ENCODE measurements around the gene GNA12. TPM values are rescaled to one million over a fixed set of nuclear protein-coding genes. Genes with fewer than 3 reads are reported as not detected.

The GNA12 gene
- total and polyA plus RNA-seq, 4 experiments from 2014 or later: 4.4 to 16.6 (median 12.6) TPM

DNA sequence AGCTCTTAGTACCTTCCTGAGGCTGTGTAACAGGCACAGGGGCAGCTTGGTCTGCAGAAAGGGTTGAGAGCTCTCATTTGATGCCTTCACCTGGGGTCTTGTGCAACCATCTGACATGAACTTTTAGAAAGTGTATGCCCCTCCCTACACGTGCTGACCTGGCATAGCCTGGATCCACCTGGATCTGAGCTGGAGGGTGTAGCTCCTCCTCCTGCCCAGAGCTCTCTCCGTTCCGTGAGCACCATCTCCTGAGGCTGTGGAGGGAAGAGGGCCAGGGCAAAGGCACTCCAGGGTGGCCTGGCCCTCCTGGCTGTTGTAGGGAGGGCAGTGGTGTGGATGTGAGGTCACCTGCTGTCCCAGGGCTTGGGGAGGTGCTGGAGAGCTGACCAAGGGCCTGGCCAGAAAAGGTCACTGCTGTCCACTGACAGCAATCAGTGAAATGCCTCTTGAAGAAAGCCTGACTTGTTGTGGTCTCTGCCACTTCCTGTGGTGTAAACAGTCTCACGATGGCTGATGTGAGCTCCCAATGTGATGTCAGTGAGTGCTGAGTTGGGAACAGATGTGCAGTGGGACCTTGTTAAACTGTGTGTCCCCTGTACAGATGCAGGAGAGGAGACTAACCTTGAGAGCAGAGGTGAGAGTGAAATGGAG is 133.1 kb downstream of the GNA12 start:
- Histone ChIP-seq H3K4me3 (ENCODE audit: low read length in 2 of 2) (peak overlapping the region in 1 of 2 donors; percentile 50), H3K27ac (ENCODE audit: low read depth, low read length) (peak overlapping the region; percentile 3), H3K4me1 (ENCODE audit: insufficient read depth, low read length) (peaks cover 54% of the 10 kb centered on the region), H3K27me3 (ENCODE audit: insufficient read depth, low read length) (no peaks in the 10 kb centered on the region), H3K9me3 (ENCODE audit: control insufficient read depth in 1 of 2, low read length in 2 of 2) (no peaks in the 10 kb centered on the region), H3K36me3 (ENCODE audit: insufficient read depth, low read length) (no peaks in the 10 kb centered on the region)
- H3K27me3 Mint-ChIP-seq: no peaks in the 10 kb centered on the region
- no peaks in the 10 kb centered on the region for H3K36me3 Mint-ChIP-seq
- DNase-seq: peak; percentile 54 to 76 (median 66)
- H3K9me3 Mint-ChIP-seq: peaks cover 0 to 2% (median 0%) of the 10 kb centered on the region in 8 donors
- intact Hi-C loops (cut with micrococcal nuclease): loop anchor here (1.0 to 10.0 kb wide), 4 partner anchors 8 to 1136 kb away; partner anchors contain the start of genes BRAT1, GNA12, IQCE and PSMG3
- ChIA-PET POLR2A (ENCODE audit: partially characterized antibody) (interaction anchor here (0.8 to 4.4 kb wide), 14 partner anchors 9 to 357 kb away, joined by 3 to 57 read pairs (median 4); partner anchors contain the start of genes BRAT1, EIF3B, IQCE and TTYH3), CTCF (ENCODE audit: partially characterized antibody) (interaction anchor here (0.7 to 16.2 kb wide), 24 partner anchors 8 to 382 kb away, joined by 3 to 220 read pairs (median 8); no protein-coding TSS in a partner anchor)
- H3K4me3 Mint-ChIP-seq: peak overlapping the region; percentile 52 to 87 (median 78)
- peaks cover 32 to 54% (median 40%) of the 10 kb centered on the region in 4 donors for H3K4me1 Mint-ChIP-seq
- peak overlapping the region; percentile 61 to 96 (median 92) for H3K27ac Mint-ChIP-seq

DNA sequence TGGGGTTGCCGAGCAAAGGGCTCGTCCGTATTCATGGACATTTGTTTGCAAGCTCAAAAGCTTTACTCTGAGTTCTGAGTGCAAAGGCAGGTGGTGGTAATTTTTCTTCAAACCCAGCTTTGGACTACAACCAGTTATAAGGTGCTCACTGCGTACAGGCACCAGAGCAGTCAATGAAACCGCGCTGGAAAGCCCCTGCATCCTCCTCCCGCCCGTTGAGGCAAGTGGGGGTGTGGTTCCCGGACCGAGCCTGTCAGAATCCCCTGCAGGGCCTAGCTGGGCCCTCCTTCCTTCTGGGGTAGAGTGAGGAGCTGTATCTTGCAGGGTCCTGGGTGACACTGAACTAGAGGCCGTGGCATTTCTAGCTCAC is 133.8 kb downstream of the GNA12 start:
- H3K27me3 Mint-ChIP-seq: no peaks in the 10 kb centered on the region
- Histone ChIP-seq H3K4me3 (ENCODE audit: low read length in 2 of 2) (peak overlapping the region in 1 of 2 donors; percentile 50), H3K9me3 (ENCODE audit: control insufficient read depth in 1 of 2, low read length in 2 of 2) (no peaks in the 10 kb centered on the region), H3K36me3 (ENCODE audit: insufficient read depth, low read length) (no peaks in the 10 kb centered on the region), H3K4me1 (ENCODE audit: insufficient read depth, low read length) (peaks cover 47% of the 10 kb centered on the region), H3K27me3 (ENCODE audit: insufficient read depth, low read length) (no peaks in the 10 kb centered on the region), H3K27ac (ENCODE audit: low read depth, low read length) (peak overlapping the region; percentile 42)
- peak overlapping the region; percentile 42 to 96 (median 90) for H3K27ac Mint-ChIP-seq
- DNase-seq: peak; percentile 60 to 87 (median 66)
- peaks cover 0 to 1% (median 0%) of the 10 kb centered on the region in 8 donors for H3K9me3 Mint-ChIP-seq
- POLR2A ChIA-PET (ENCODE audit: partially characterized antibody): interaction anchor here (0.8 to 4.4 kb wide), 17 partner anchors 9 to 356 kb away, joined by 3 to 57 read pairs (median 5); partner anchors contain the start of genes BRAT1, EIF3B, IQCE and TTYH3
- intact Hi-C loops (cut with micrococcal nuclease): loop anchor here (5.0 to 10.0 kb wide), 3 partner anchors 132 to 1135 kb away; partner anchors contain the start of genes BRAT1, GNA12, IQCE and PSMG3
- CTCF ChIA-PET (ENCODE audit: partially characterized antibody): interaction anchor here (0.6 to 16.2 kb wide), 42 partner anchors 9 to 382 kb away, joined by 3 to 220 read pairs (median 4); partner anchors contain the start of gene TTYH3
- peaks cover 24 to 46% (median 32%) of the 10 kb centered on the region in 4 donors for H3K4me1 Mint-ChIP-seq
- H3K4me3 Mint-ChIP-seq: peak overlapping the region; percentile 69 to 87 (median 78)
- no peaks in the 10 kb centered on the region for H3K36me3 Mint-ChIP-seq

DNA sequence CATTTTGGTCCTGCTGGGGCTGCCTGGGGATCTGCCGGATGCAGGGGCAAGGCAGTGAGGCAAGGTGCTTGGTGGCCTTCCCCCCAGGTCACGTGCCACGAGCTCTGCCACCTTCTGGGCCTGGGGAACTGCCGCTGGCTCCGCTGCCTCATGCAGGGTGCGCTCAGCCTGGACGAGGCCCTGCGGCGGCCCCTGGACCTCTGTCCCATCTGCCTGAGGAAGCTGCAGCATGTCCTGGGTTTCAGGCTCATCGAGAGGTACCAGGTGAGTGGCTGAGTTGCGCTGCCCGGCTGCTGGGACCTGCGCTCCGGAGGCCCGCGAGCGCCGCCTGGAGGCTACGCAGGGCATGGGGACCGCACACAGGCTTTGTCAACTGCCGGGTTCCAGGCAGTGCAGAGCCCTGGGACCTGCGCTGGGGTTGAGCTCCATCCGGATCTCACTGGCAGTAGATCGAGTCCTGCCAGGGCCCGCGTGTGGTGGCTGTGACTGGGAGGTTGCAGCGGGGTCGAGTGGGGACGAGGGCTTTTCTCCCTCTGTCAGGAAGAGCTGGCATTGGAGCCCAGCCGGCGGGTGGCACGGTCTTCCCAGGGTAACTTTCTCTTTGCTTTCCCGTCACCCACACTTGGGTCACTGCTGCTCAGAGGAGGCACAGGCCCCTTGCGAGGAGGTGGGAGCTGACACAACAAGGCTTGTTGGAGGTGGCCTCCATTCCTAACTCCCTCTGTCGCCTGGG is 134.4 kb downstream of the GNA12 start:
- Mint-ChIP-seq H3K36me3 (no peaks in the 10 kb centered on the region), H3K27me3 (no peaks in the 10 kb centered on the region), H3K4me1 (peaks cover 19 to 40% (median 27%) of the 10 kb centered on the region in 4 donors), H3K4me3 (peak overlapping the region; percentile 69 to 87 (median 78)), H3K9me3 (no peaks in the 10 kb centered on the region), H3K27ac (peak overlapping the region in 6 of 7 donors; percentile 86 to 96 (median 90))
- DNase-seq: peak; percentile 75 to 81 (median 79)
- Histone ChIP-seq H3K9me3 (ENCODE audit: control insufficient read depth in 1 of 2, low read length in 2 of 2) (no peaks in the 10 kb centered on the region), H3K27ac (ENCODE audit: low read depth, low read length) (peak overlapping the region; percentile 42), H3K36me3 (ENCODE audit: insufficient read depth, low read length) (no peaks in the 10 kb centered on the region), H3K27me3 (ENCODE audit: insufficient read depth, low read length) (no peaks in the 10 kb centered on the region), H3K4me1 (ENCODE audit: insufficient read depth, low read length) (peaks cover 41% of the 10 kb centered on the region), H3K4me3 (ENCODE audit: low read length in 2 of 2) (peak overlapping the region in 1 of 2 donors; percentile 50)
- ChIA-PET POLR2A (ENCODE audit: partially characterized antibody) (interaction anchor here (0.6 to 4.4 kb wide), 12 partner anchors 10 to 1128 kb away, joined by 3 to 57 read pairs (median 8); partner anchors contain the start of gene TTYH3), CTCF (ENCODE audit: partially characterized antibody) (interaction anchor here (0.6 to 16.2 kb wide), 41 partner anchors 10 to 383 kb away, joined by 3 to 220 read pairs (median 4); partner anchors contain the start of gene TTYH3)
- intact Hi-C loops (cut with micrococcal nuclease): loop anchor here (1.0 to 10.0 kb wide), 7 partner anchors 38 to 1135 kb away; partner anchors contain the start of genes BRAT1, GNA12, IQCE and PSMG3

- H3K27ac ChIP-seq (ENCODE audit: low read depth, low read length): no peak overlapping the region
- intact Hi-C loops (cut with micrococcal nuclease): loop anchor here (1.0 kb wide), 4 partner anchors 37 to 257 kb away; no protein-coding TSS in a partner anchor
- H3K9me3 ChIP-seq (ENCODE audit: control insufficient read depth in 1 of 2, low read length in 2 of 2): no peaks in the 10 kb centered on the region
- peak overlapping the region in 1 of 2 donors; percentile 50 for H3K4me3 ChIP-seq (ENCODE audit: low read length in 2 of 2)
- ChIA-PET CTCF (ENCODE audit: partially characterized antibody) (interaction anchor here (1.1 to 16.2 kb wide), 18 partner anchors 10 to 258 kb away, joined by 3 to 220 read pairs (median 12); partner anchors contain the start of gene TTYH3), POLR2A (ENCODE audit: partially characterized antibody) (interaction anchor here (1.3 to 4.4 kb wide), 9 partner anchors 9 to 257 kb away, joined by 3 to 57 read pairs (median 13); partner anchors contain the start of gene TTYH3)
- Mint-ChIP-seq H3K4me3 (no peak overlapping the region), H3K4me1 (peaks cover 15 to 31% (median 20%) of the 10 kb centered on the region in 4 donors), H3K36me3 (no peaks in the 10 kb centered on the region), H3K9me3 (no peaks in the 10 kb centered on the region), H3K27ac (no peak overlapping the region), H3K27me3 (no peaks in the 10 kb centered on the region)
- H3K4me1 ChIP-seq (ENCODE audit: insufficient read depth, low read length): peaks cover 37% of the 10 kb centered on the region
- no peak for DNase-seq
- no peaks in the 10 kb centered on the region for H3K36me3 ChIP-seq (ENCODE audit: insufficient read depth, low read length)
- H3K27me3 ChIP-seq (ENCODE audit: insufficient read depth, low read length): no peaks in the 10 kb centered on the region
Measured at GRCh38 chr7:2708547-2709310, 135.4 kb downstream of the GNA12 start.

DNA sequence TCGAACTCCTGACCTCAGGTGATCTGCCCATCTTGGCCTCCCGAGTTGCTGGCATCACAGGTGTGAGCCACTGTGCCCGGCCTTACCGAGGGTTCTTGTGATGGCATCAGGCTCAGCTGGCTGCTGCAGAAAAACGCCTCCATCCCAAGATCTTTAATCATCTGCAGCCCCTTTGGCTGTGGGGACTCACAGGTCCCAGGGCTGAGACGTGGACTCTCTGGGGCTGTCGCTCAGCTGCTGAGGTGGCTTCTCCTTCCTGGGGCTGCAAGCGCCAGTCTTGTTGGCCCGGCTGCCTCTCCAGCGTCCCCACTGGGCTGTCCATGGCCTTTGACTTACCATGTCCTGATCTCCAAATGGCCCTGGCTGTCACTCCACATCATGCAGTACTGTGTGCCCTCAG is 136.1 kb downstream of the GNA12 start:
- intact Hi-C loops (cut with micrococcal nuclease): no loop called here
- Mint-ChIP-seq H3K4me3 (no peak overlapping the region), H3K36me3 (no peaks in the 10 kb centered on the region), H3K4me1 (peaks cover 15 to 26% (median 19%) of the 10 kb centered on the region in 4 donors), H3K27me3 (no peaks in the 10 kb centered on the region), H3K9me3 (no peaks in the 10 kb centered on the region), H3K27ac (no peak overlapping the region)
- Histone ChIP-seq H3K9me3 (ENCODE audit: control insufficient read depth in 1 of 2, low read length in 2 of 2) (no peaks in the 10 kb centered on the region), H3K36me3 (ENCODE audit: insufficient read depth, low read length) (no peaks in the 10 kb centered on the region), H3K27ac (ENCODE audit: low read depth, low read length) (no peak overlapping the region), H3K4me1 (ENCODE audit: insufficient read depth, low read length) (peaks cover 37% of the 10 kb centered on the region), H3K27me3 (ENCODE audit: insufficient read depth, low read length) (no peaks in the 10 kb centered on the region), H3K4me3 (ENCODE audit: low read length in 2 of 2) (no peak overlapping the region)
- POLR2A ChIA-PET (ENCODE audit: partially characterized antibody): interaction anchor here (1.5 to 4.4 kb wide), 4 partner anchors 8 to 197 kb away, joined by 3 to 57 read pairs (median 28); no protein-coding TSS in a partner anchor
- CTCF ChIA-PET (ENCODE audit: partially characterized antibody): interaction anchor here (1.0 to 16.2 kb wide), 6 partner anchors 9 to 257 kb away, joined by 3 to 220 read pairs (median 55); no protein-coding TSS in a partner anchor
- no peak for DNase-seq

GRCh38 chr7:2707481-2707880 is 136.6 kb downstream of the GNA12 start:
- H3K4me3 ChIP-seq (ENCODE audit: low read length in 2 of 2): no peak overlapping the region
- H3K36me3 ChIP-seq (ENCODE audit: insufficient read depth, low read length): no peaks in the 10 kb centered on the region
- H3K27ac Mint-ChIP-seq: no peak overlapping the region
- H3K27ac ChIP-seq (ENCODE audit: low read depth, low read length): no peak overlapping the region
- H3K9me3 ChIP-seq (ENCODE audit: control insufficient read depth in 1 of 2, low read length in 2 of 2): no peaks in the 10 kb centered on the region
- H3K36me3 Mint-ChIP-seq: no peaks in the 10 kb centered on the region
- ChIA-PET CTCF (ENCODE audit: partially characterized antibody) (interaction anchor here (1.0 to 16.2 kb wide), 4 partner anchors 8 to 37 kb away, joined by 3 to 220 read pairs (median 74); no protein-coding TSS in a partner anchor), POLR2A (ENCODE audit: partially characterized antibody) (interaction anchor here (1.5 kb wide), 1 partner anchor 196 kb away, joined by 3 read pairs; no protein-coding TSS in a partner anchor)
- H3K9me3 Mint-ChIP-seq: no peaks in the 10 kb centered on the region
- peaks cover 15 to 26% (median 19%) of the 10 kb centered on the region in 4 donors for H3K4me1 Mint-ChIP-seq
- no peaks in the 10 kb centered on the region for H3K27me3 Mint-ChIP-seq
- no peak for DNase-seq
- H3K4me3 Mint-ChIP-seq: no peak overlapping the region
- no peaks in the 10 kb centered on the region for H3K27me3 ChIP-seq (ENCODE audit: insufficient read depth, low read length)
- intact Hi-C loops (cut with micrococcal nuclease): no loop called here
- H3K4me1 ChIP-seq (ENCODE audit: insufficient read depth, low read length): peaks cover 37% of the 10 kb centered on the region
